Choroid plexus epithelial cell (primary cell): ENCODE results near the gene SHC2.

Source experiments
- DNase-seq: peaks from one replicate; pipeline ENCODE4 v3.0.0-alpha.2; 2010; ENCODE audit warnings: low read depth
- H3K4me3 ChIP-seq: 2 replicates; pipeline ENCODE4 v1.5.1; 2011; ENCODE audit warnings: low read depth, mild to moderate bottlenecking, control low read depth, low read length, moderate library complexity
- TF ChIP-seq, protein P1 (sequence below): conservative IDR thresholded peaks from 2 replicates; pipeline ENCODE4 v1.5.1; 2011; ENCODE audit warnings: low read depth, mild to moderate bottlenecking, control low read depth, inconsistent platforms, low read length, moderate library complexity

SHC2 gene

DNA sequence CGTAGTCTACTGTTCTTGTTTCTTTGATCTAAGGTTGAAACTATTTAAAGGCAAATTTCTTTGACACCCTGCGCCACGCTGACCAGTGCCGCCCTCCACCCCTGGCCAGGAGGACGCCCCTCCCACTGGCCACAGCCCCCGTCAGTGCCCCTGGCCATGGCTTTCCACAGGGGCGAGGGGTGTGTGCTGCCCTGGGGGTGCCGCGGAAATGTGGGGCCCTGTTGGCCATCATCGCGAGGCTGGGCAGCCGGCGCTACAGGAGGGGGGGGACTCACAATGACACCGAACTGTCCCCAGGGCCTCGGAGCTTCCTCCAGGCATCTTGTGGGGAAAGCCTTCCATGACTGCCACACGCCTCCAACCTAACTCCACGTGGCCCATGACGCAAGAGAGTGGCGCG lies 10.9 kb downstream of the SHC2 start:
- no peak overlapping the region for H3K4me3 ChIP-seq
- TF ChIP-seq, protein P1, sequence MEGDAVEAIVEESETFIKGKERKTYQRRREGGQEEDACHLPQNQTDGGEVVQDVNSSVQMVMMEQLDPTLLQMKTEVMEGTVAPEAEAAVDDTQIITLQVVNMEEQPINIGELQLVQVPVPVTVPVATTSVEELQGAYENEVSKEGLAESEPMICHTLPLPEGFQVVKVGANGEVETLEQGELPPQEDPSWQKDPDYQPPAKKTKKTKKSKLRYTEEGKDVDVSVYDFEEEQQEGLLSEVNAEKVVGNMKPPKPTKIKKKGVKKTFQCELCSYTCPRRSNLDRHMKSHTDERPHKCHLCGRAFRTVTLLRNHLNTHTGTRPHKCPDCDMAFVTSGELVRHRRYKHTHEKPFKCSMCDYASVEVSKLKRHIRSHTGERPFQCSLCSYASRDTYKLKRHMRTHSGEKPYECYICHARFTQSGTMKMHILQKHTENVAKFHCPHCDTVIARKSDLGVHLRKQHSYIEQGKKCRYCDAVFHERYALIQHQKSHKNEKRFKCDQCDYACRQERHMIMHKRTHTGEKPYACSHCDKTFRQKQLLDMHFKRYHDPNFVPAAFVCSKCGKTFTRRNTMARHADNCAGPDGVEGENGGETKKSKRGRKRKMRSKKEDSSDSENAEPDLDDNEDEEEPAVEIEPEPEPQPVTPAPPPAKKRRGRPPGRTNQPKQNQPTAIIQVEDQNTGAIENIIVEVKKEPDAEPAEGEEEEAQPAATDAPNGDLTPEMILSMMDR: no peak
- DNase-seq: no peak

DNA sequence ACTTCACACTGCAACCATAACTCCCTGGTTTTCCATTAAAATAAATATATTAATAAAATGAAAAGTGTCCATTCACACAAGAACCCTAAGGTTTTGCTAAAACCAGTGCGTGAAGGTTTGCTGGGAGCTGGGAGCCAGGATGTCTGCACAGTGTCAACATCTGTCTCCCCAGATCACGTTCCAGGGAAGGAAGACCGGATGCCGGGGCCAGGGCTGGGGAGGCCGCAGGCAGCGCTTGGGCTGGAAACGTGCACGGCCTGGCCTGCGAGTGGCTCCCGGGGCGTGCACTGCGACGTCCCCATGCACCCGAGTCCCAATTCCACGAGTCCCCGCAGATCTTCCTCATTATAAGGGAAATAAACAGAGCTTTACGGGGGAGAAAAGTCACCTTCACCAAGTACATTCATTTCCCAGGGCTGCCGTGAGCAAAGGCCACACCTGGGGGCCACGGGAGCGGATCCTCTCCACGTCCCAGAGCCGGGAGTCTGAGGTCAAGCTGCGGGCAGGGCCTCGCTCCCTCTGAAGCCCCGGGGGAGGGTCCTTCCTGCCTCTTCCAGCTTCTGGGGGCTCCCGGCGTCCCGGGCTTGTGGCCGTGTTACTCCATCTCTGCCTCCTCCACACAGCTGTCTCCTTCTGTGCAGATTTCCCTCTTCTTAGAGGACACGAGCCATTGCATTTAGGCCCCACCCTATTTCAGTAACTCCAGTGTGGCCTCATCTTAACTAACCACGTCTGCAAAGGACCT lies 12.8 kb downstream of the SHC2 start:
- DNase-seq: peak; percentile 19
- TF ChIP-seq, protein P1: no peak

DNA sequence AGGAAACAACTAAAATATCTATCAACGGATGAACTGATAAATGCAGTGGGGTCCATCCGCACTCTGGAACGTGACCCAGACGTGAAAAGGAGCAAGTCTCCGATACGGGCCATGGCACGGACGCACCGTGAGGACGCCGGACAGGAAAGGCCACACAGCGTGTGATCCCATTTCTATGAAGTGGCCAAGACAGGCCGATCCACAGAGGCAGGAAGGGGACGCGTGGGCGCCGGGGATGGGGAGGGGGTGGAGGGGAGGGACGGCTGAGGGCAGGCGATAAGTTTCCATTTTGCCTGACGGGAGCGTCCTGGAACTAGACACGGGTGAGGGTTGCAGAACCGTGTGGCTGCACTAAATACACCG lies 13.8 kb downstream of the SHC2 start:
- H3K4me3 ChIP-seq: no peak overlapping the region
- no peak for DNase-seq
- TF ChIP-seq, protein P1: no peak

More for the DNA sequence above, 12.8 kb downstream of the SHC2 start:
- no peak overlapping the region for H3K4me3 ChIP-seq

DNA sequence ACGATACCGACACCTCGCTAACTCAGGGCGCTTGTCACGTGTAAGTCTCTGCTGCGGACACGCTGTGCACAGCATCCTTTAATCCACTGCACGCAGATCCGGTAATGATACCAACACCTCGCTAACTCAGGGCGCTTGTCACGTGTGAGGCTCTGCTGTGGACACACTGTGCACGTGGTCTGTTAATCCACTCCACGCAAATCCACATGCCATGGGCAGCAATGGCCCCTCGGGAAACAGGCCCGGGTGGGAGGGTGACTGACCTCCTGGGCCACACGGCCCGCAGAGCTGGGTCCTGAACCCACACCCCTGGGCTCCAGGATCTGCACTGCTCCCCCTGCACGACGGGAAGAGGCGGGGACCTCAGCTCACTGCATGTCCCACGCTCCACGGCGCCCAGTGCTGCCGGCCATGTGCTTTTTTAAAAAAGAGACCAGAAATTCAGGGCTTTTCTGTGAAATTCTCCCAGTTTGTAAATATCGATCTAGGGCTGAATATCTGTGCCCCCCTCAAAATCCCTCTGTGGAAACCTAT lies 16.1 kb downstream of the SHC2 start:
- TF ChIP-seq, protein P1: no peak
- no peak for DNase-seq
- H3K4me3 ChIP-seq: no peak overlapping the region

DNA sequence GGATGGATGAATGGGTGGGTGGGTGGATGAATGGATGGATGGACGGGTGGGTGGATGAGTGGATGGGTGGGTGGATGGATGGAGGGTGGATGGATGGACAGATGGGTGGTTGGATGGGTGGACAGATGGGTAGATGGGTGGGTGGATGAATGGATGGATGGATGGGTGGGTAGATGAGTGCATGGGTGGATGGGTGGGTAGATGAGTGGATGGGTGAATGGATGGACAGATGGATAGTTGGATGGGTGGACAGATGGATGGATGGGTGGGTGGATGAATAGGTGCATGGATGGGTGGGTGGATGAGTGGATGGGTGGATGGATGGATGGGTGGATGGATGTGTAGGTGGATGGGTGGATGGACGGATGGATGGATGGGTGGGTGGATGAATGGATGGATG lies 17.8 kb downstream of the SHC2 start:
- no peak for DNase-seq
- TF ChIP-seq, protein P1: no peak
- H3K4me3 ChIP-seq: no peak overlapping the region

DNA sequence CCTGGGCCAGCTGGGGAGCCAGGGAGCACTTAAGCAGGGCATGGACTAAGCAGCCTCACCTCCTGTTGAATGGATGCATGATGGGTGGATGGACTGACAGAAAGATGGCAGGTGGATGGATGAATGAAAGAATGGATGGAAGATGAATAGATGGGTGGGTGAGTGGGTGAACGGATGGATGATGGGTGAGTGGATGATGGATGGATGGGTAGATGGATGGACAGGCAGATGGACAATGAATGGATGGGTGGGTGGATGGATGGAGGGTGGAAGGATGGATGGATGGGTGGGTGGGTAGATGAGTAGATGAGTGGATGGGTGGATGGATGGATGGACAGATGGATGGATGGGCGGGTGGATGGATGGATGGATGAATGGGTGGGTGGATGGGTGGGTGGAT lies 18.7 kb downstream of the SHC2 start:
- DNase-seq: no peak
- no peak overlapping the region for H3K4me3 ChIP-seq
- TF ChIP-seq, protein P1: no peak

DNA sequence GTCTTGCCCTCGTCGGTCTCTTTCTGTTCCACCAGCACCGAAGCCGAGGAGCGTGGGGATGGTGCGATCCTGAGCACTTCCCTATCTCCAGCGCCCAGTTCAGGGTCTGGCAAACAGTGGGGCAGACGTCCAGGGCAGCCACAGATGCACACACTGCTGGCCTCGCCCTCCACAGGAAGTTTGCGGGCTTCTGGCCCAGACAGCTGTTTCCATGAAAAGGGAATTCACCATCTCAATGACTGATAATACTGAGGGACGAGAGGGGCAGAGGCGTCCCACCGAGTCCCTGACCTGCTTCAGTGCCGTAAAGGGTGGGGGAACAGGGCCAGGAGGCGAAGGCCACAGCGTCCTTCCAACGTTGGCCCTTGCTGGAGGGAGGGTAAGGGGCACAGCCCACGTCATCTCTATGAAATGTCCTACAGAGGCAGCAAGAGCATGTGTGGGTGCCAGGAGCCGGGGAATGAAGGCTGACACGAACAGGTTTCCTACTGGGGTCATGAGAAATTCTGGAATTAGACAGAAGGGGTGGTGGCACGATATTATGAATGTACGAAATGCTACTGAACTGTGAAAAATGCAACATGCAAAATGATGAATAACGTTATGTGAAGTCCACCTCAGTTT lies 19.5 kb downstream of the SHC2 start:
- TF ChIP-seq, protein P1: no peak
- DNase-seq: no peak
- H3K4me3 ChIP-seq: no peak overlapping the region
